ENCODE measurements around the gene CCDC97.

The CCDC97 gene

DNA sequence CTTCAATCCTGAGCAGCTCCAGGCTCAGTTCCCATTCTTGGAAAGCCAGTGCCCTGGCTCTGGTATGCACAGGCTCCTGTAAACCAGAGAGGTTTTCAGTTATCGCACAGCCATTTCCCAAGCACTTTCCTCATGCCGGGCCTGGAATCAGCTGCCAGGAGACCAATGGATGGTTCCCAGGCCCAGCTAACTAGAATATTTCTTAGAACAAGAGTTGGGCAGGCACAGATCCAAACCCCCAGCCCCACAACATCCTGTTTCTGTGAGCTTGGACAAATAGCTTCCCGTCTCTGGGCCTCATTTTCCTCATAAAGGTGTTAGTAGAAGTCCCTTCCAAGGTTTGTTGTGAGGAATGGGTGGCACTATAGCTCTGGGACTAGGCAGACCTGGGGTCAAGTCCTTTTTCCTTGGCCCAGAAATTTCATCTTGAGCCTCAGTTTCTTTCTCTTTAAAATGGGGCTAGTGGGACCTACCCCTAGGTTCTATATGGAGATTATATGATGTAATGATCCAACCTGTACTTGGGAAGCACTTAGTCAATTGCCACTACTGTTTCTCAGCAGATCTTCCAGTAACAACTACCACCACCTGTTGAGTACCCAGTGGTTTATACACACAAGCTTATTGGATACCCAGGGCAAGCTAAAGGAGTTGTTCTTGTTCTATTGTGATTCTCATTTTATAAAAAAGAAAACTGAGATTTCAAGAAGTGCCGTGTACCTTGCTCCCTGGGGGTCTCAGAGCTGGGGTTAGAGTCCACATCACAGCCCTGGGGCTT lies 5.1 kb upstream of the CCDC97 start:
- no peak overlapping the region for H3K4me3 ChIP-seq (ENCODE audit: control insufficient read depth, low read depth, low read length)
- TF ChIP-seq, protein P1, sequence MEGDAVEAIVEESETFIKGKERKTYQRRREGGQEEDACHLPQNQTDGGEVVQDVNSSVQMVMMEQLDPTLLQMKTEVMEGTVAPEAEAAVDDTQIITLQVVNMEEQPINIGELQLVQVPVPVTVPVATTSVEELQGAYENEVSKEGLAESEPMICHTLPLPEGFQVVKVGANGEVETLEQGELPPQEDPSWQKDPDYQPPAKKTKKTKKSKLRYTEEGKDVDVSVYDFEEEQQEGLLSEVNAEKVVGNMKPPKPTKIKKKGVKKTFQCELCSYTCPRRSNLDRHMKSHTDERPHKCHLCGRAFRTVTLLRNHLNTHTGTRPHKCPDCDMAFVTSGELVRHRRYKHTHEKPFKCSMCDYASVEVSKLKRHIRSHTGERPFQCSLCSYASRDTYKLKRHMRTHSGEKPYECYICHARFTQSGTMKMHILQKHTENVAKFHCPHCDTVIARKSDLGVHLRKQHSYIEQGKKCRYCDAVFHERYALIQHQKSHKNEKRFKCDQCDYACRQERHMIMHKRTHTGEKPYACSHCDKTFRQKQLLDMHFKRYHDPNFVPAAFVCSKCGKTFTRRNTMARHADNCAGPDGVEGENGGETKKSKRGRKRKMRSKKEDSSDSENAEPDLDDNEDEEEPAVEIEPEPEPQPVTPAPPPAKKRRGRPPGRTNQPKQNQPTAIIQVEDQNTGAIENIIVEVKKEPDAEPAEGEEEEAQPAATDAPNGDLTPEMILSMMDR (conservative IDR thresholded peaks at IDR 0.05; ENCODE audit: control insufficient read depth, insufficient read depth, low read depth, low read length): no peak

DNA sequence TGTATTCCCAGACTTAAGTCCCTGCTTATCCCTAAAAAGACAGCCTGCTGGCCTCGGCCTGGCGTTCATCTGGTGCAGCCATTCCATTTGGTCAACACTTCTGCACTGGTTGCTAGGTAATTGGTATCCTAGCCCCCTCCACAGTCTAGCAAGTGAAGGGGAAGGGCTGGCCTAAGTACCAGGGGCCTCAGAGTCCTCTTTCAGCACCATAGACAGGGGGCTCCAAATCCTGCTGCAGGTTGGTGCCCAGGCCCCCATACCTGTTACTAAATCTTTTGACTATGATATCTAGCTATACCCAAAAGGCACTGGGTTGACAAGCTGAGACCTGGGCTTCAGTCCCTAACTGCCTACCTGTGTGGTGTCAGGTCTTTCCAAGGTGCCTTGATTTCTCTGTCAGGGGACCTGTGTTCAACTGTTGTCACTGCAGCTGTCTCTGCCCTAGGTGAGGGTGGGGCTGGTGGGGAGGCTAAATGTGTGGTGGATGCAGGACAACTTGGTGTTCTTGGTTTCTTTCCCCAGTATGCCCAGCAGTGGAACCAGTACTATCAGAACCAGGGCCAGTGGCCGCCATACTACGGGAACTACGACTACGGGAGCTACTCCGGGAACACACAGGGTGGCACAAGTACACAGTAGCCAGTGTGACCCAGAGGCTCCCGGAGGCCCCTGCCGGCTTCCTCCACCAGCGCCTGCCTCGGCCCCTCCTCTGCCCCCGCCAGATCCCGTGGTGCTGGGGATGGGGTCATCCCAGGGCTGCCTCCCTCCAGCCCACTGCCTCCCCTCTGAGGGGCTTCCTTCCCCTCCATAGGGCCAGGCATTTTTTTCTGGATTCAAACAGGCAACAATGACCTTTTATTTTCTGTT lies 3.8 kb upstream of the CCDC97 start:
- no peak overlapping the region for H3K4me3 ChIP-seq (ENCODE audit: control insufficient read depth, low read depth, low read length)
- TF ChIP-seq, protein P1 (conservative IDR thresholded peaks at IDR 0.05; ENCODE audit: control insufficient read depth, insufficient read depth, low read depth, low read length): no peak
- DNase-seq (ENCODE audit: low read depth): no peak

More for the DNA sequence above, 5.1 kb upstream of the CCDC97 start:
- no peak for DNase-seq (ENCODE audit: low read depth)

DNA sequence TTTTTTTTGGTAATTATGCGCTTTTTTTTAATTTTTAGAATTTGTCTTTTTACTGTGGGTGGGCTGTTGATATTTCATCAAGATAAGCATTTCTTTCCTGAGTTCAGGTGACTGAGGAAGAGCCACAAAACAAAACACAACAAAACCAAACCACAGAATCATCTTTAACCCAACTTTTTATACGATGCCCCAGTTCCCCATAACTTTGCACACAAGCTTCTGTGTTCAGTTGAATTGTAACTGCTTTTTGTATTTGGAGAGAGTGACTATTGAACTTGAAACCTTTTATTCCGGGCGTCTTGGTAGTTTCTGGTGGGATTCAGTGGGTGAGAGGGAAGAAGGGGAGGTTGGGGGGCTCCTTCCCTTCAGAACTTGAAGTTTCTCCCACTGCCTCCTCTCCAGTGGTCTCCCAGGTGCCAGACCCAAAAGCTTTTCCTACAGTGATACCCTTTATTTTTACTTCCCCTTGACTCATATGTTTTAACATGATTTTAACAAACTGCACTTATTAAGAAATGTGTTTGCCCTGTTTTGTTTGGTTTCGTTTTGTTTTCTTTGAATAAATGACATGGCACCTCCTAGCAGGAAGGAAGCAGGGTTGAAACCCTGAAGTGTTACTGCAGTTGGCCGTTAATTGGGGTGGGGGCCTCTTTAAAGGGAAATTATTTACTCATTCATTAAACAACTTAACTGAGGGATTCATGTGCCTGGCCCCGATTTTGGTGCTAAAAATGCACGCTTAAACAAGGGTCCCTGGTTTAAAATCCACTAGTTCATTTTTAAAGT lies 2.7 kb upstream of the CCDC97 start:
- TF ChIP-seq, protein P1 (conservative IDR thresholded peaks at IDR 0.05; ENCODE audit: control insufficient read depth, insufficient read depth, low read depth, low read length): no peak
- no peak for DNase-seq (ENCODE audit: low read depth)
- no peak overlapping the region for H3K4me3 ChIP-seq (ENCODE audit: control insufficient read depth, low read depth, low read length)

DNA sequence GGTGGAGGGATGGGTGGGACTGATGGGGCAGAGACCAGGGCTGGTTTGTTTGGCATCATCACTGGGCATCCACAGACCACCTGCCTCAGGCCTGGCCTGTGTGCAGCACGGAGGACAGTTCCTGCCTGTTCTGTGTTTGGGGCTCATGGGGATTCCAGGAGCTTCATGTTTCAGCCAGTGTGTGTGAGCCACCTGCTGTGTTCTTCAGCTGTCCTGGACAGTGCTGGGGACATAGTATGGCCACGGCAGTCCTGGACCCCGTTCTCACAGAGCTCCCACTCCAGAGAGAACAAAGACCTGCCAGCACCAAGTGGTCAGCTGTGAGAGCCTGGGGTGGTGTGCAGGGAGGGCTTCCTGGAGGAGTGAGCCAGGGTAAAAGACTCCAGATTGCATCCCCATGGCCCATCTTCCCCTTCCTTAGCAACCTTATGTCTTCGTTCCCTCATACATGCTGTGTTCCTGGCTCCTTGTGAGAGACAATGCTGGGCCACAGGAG lies 2.0 kb upstream of the CCDC97 start:
- TF ChIP-seq, protein P1 (conservative IDR thresholded peaks at IDR 0.05; ENCODE audit: control insufficient read depth, insufficient read depth, low read depth, low read length): no peak
- no peak for DNase-seq (ENCODE audit: low read depth)
- no peak overlapping the region for H3K4me3 ChIP-seq (ENCODE audit: control insufficient read depth, low read depth, low read length)

DNA sequence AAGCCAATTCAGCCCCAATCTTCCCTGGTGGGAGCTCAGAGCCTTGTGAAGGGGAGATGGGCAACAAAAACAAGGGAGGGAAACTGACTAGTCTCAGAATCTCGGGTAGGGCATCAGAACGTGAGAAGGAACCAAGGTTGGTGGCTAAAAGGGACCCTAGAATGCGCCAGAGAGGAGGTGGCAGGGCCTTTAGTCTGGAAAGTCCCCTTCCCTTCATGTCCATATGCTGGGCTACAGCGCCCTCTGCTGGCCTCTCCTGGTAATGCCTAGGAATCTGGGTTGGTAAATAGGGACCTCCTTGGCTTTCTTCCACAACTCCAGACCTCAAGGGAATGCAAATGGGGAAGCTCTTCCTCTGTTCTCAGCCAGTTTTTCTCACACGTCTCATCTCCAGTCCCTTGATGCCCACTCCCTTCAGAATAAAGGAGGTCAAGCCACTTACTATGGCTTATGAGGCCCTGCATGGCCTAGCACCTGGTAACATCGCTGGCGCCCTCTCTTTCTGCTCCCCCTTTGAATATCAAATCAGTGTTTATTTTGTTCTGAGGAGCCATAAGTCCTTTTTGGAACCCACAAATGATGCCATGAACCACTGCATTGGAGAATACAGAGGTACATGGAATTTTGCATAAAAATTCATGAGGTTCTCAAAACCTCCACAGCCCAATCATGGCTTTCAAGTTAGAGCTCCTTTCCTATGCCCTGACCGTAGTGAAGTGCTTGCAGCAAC lies 1.4 kb upstream of the CCDC97 start:
- TF ChIP-seq, protein P1 (conservative IDR thresholded peaks at IDR 0.05; ENCODE audit: control insufficient read depth, insufficient read depth, low read depth, low read length): peak; percentile 99
- peak; percentile 89 for DNase-seq (ENCODE audit: low read depth)
- no peak overlapping the region for H3K4me3 ChIP-seq (ENCODE audit: control insufficient read depth, low read depth, low read length)
